ENCODE data around the gene DDHD1. TPM values are rescaled to one million over a fixed set of nuclear protein-coding genes. Genes with fewer than 3 reads are reported as not detected.
"Not testable (repeated sequence)": the region's sequence is repeated elsewhere in the genome, so short reads cannot be mapped to it uniquely, and the experiment has no call there.

DDHD1 gene
- total RNA-seq, 2 donors from 2014 or later, result 6.5 to 23.6 TPM

DNA sequence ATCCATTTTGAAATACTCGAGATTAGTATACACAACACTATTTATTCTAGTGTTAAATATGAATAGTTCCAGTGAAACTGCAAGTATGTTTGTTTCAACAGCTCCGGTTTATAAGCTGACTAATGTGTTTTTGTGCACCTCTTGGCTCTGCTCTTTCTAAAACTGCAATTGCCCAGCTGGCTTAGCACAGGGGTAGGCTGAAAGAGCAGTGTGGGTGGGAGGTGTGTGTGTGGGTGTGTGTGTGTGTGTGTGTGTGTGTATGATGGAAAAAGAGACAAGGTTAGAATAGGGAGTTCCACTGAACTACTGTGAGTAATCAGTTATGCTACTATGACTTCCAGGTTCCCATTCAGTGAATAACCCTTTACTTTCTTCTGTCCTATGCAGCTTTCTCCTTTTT lies 37.8 kb upstream of the DDHD1 start:
- TF ChIP-seq, protein P1, sequence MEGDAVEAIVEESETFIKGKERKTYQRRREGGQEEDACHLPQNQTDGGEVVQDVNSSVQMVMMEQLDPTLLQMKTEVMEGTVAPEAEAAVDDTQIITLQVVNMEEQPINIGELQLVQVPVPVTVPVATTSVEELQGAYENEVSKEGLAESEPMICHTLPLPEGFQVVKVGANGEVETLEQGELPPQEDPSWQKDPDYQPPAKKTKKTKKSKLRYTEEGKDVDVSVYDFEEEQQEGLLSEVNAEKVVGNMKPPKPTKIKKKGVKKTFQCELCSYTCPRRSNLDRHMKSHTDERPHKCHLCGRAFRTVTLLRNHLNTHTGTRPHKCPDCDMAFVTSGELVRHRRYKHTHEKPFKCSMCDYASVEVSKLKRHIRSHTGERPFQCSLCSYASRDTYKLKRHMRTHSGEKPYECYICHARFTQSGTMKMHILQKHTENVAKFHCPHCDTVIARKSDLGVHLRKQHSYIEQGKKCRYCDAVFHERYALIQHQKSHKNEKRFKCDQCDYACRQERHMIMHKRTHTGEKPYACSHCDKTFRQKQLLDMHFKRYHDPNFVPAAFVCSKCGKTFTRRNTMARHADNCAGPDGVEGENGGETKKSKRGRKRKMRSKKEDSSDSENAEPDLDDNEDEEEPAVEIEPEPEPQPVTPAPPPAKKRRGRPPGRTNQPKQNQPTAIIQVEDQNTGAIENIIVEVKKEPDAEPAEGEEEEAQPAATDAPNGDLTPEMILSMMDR (IDR thresholded peaks at IDR 0.05), result no peak
- TF ChIP-seq POLR2AphosphoS5 (IDR thresholded peaks at IDR 0.05) (no peak), POLR2A (IDR thresholded peaks at IDR 0.05) (no peak)
- intact Hi-C loops (cut with DNase I), result no loop called here
- no peaks in the 10 kb centered on the region for H3K36me3 ChIP-seq
- DNase-seq (ENCODE audit: low spot score), result no peak
- WGBS, result 45% methylated on average over 2 of the region's 2 CpGs
- H3K4me1 ChIP-seq (replicated peaks), result no peaks in the 10 kb centered on the region
- no peak overlapping the region for H3K27ac ChIP-seq
- no peaks in the 10 kb centered on the region for H3K9me3 ChIP-seq
- no peak overlapping the region for H3K4me3 ChIP-seq
- H3K27me3 ChIP-seq (replicated peaks; ENCODE audit: insufficient read depth), result no peaks in the 10 kb centered on the region

DNA sequence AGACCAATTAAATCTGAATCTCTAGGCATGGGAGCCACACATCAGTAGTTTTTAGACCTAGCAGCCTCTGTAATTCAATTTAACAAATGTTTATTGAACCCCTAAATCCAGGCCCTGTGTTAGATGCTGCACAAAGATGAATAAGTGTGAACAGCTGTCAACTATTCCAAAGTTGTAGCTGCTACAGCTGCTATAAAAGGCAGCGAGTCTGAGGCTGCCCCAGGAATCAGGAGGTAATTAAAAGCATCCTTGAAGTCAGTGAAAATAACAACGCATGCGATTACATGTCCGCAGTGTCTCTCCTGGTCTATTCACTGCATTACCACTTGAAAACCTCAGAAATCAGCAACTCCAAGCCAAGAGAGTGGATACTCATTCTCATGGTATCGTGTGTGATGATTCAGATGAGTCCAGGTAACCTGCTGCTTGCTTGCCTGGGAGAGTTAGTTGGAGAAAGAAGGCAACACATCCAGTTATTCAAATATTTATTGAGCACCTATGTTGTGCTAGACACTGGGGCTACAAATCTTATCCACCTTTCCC lies 34.9 kb upstream of the DDHD1 start:
- Histone ChIP-seq H3K27ac (no peak overlapping the region), H3K36me3 (no peaks in the 10 kb centered on the region), H3K4me1 (replicated peaks) (no peaks in the 10 kb centered on the region), H3K9me3 (no peaks in the 10 kb centered on the region), H3K4me3 (no peak overlapping the region), H3K27me3 (replicated peaks; ENCODE audit: insufficient read depth) (no peaks in the 10 kb centered on the region)
- intact Hi-C loops (cut with DNase I), result no loop called here
- 57% methylated on average over 5 of the region's 5 CpGs for WGBS
- DNase-seq (ENCODE audit: low spot score), result no peak
- TF ChIP-seq, protein P1 (IDR thresholded peaks at IDR 0.05), result no peak

DNA sequence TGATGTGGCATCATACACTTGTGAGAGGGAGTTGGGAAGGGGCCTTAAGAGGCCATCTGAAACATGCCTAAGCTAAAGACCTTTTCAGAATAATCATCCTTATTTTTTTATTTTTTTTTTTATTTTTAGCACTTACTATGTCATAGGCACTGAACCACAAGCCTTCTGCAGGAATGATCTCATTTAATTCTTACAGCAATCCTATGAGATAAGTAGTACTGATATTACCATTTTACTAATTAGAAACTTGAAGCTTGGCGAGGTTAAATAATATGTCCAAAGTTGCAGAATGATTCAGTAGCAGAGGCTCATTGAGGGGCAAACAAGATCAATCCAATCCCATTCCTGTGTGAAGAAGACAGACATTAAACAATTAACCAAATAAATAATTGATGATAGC lies 33.4 kb upstream of the DDHD1 start:
- Histone ChIP-seq H3K27me3 (replicated peaks; ENCODE audit: insufficient read depth) (no peaks in the 10 kb centered on the region), H3K4me3 (no peak overlapping the region), H3K27ac (no peak overlapping the region), H3K4me1 (replicated peaks) (no peaks in the 10 kb centered on the region), H3K9me3 (no peaks in the 10 kb centered on the region), H3K36me3 (no peaks in the 10 kb centered on the region)
- 91% methylated on average over 1 of the region's 1 CpG for WGBS
- intact Hi-C loops (cut with DNase I), result no loop called here
- no peak for DNase-seq (ENCODE audit: low spot score)
- no peak for TF ChIP-seq POLR2AphosphoS5 (IDR thresholded peaks at IDR 0.05)
- TF ChIP-seq POLR2A (IDR thresholded peaks at IDR 0.05), result no peak
- TF ChIP-seq, protein P1 (IDR thresholded peaks at IDR 0.05), result no peak

DNA sequence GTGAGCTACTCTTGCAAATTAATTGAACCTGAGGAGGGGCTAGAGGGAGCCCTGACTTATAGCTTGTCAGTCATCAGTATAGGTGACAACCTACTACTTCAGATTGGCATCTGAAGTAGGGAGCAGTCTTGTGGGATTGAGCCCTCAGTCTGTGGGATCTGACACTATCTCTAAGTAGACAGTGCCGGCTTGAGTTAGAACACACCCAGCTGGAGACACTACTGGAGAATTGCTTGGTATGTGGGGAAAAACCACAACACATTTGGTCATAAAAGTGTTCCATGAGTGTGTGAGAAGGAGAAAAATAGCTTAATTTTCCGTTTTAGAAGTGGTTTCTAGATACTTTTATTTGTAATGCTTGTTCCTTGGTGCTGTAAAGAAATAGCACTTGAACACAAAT lies 30.5 kb upstream of the DDHD1 start:
- H3K27me3 ChIP-seq (replicated peaks; ENCODE audit: insufficient read depth), result no peaks in the 10 kb centered on the region
- TF ChIP-seq POLR2A (IDR thresholded peaks at IDR 0.05) (no peak), POLR2AphosphoS5 (IDR thresholded peaks at IDR 0.05) (no peak)
- TF ChIP-seq, protein P1 (IDR thresholded peaks at IDR 0.05), result no peak
- WGBS, result 74% methylated on average over 2 of the region's 2 CpGs
- H3K36me3 ChIP-seq, result no peaks in the 10 kb centered on the region
- H3K4me3 ChIP-seq, result no peak overlapping the region
- no peaks in the 10 kb centered on the region for H3K4me1 ChIP-seq (replicated peaks)
- H3K27ac ChIP-seq, result no peak overlapping the region
- intact Hi-C loops (cut with DNase I), result no loop called here
- DNase-seq (ENCODE audit: low spot score), result no peak
- no peaks in the 10 kb centered on the region for H3K9me3 ChIP-seq

DNA sequence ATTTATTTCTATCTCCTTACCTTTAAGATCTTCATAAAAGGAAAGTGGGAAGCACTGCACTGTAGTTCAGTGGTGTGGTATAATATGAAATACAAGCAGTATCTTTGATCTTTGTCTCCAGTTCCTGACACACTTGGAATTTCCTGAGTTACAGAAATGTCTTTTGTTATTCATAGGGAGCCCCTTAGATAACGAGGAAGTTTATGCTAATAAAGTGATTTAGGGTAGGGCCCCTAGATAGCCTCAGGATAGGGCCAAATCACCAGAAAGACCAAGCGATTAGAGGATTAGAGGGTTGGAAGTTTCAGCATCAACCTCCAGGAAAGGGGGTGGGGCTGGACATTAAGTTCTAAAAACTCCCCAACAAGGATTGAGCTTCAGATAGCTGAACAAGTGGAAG lies 29.9 kb upstream of the DDHD1 start:
- Histone ChIP-seq H3K27ac (no peak overlapping the region), H3K27me3 (replicated peaks; ENCODE audit: insufficient read depth) (no peaks in the 10 kb centered on the region), H3K4me1 (replicated peaks) (no peaks in the 10 kb centered on the region), H3K4me3 (no peak overlapping the region), H3K9me3 (no peaks in the 10 kb centered on the region), H3K36me3 (no peaks in the 10 kb centered on the region)
- no peak for TF ChIP-seq POLR2AphosphoS5 (IDR thresholded peaks at IDR 0.05)
- 65% methylated on average over 2 of the region's 2 CpGs for WGBS
- DNase-seq (ENCODE audit: low spot score), result no peak
- intact Hi-C loops (cut with DNase I), result no loop called here

DNA sequence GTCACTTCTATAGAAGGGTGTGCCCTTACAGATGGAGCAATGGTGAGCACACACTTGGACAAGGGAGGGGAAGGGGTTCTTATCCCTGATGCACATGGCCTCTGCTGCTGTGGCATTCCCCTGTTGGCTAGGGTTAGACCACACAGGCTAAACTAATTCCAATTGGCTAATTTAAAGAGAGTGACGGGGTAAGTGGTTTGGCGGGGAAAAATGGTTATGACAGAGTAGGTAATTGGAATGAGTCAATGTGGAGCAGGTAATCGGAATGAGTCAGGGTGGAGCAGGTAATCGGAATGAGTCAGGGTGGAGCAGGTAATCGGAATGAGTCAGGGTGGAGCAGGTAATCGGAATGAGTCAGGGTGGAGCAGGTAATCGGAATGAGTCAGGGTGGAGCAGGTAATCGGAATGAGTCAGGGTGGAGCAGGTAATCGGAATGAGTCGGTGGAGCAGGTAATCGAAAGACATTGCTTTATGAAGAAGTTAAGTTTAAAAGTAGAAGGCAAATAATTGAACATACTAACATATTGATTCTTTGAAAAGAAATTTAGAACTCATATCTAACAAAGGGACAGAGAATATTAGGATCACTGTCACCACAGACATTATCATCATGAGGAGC lies 28.4 kb upstream of the DDHD1 start:
- H3K4me3 ChIP-seq; H3K4me1 ChIP-seq (replicated peaks); H3K27me3 ChIP-seq (replicated peaks; ENCODE audit: insufficient read depth); H3K36me3 ChIP-seq; H3K27ac ChIP-seq; intact Hi-C loops (cut with DNase I); H3K9me3 ChIP-seq; DNase-seq (ENCODE audit: low spot score): not testable (repeated sequence)
- WGBS, result 97% methylated on average over 11 of the region's 11 CpGs

Measured in prostate gland (tissue), 2 donors.